RCC 7860 (cell line): ENCODE data around the gene SRGAP1.

Experiments
- DNase-seq: peaks from one replicate; pipeline ENCODE4 v3.0.0-alpha.2; 2015; ENCODE audit warnings: low spot score
- FAIRE-seq: peaks from 2 replicates; lab custom pipeline; 2012; peaks lifted over from hg19 to GRCh38; lab: Jason Lieb, UNC

Gene SRGAP1

GRCh38 chr12:63961048-63961447 lies 116.5 kb downstream of the SRGAP1 start:
- no peak for FAIRE-seq
- no peak for DNase-seq

GRCh38 chr12:63961543-63961942 lies 117.0 kb downstream of the SRGAP1 start:
- DNase-seq: no peak
- FAIRE-seq: no peak

GRCh38 chr12:63963868-63964267 lies 119.4 kb downstream of the SRGAP1 start:
- DNase-seq: no peak
- no peak for FAIRE-seq

GRCh38 chr12:63964301-63964700 lies 119.8 kb downstream of the SRGAP1 start:
- FAIRE-seq: no peak
- no peak for DNase-seq

- FAIRE-seq: no peak
- no peak for DNase-seq
These were observed 121.6 kb downstream of the SRGAP1 start for GRCh38 chr12:63965936-63966605.

GRCh38 chr12:63966606-63966975 lies 122.1 kb downstream of the SRGAP1 start:
- DNase-seq: no peak
- no peak for FAIRE-seq

GRCh38 chr12:63967358-63968145 lies 123.1 kb downstream of the SRGAP1 start:
- DNase-seq: peak; percentile 73
- FAIRE-seq: peak; percentile 74

- FAIRE-seq: no peak
- DNase-seq: no peak
These were observed 124.2 kb downstream of the SRGAP1 start for GRCh38 chr12:63968673-63969072.

- DNase-seq (no peak), FAIRE-seq (no peak)
These were observed 132.4 kb downstream of the SRGAP1 start for GRCh38 chr12:63976902-63977395.

GRCh38 chr12:63977441-63977840 lies 132.9 kb downstream of the SRGAP1 start:
- FAIRE-seq (no peak), DNase-seq (no peak)

GRCh38 chr12:63978519-63978918 lies 134.0 kb downstream of the SRGAP1 start:
- FAIRE-seq (peak; percentile 88), DNase-seq (peak; percentile 75)

- FAIRE-seq (no peak), DNase-seq (peak; percentile 62)
These were observed 135.7 kb downstream of the SRGAP1 start for GRCh38 chr12:63980211-63980610.

GRCh38 chr12:63981343-63981742 lies 136.8 kb downstream of the SRGAP1 start:
- DNase-seq: no peak
- FAIRE-seq: no peak

- DNase-seq (no peak), FAIRE-seq (no peak)
These were observed 138.2 kb downstream of the SRGAP1 start for GRCh38 chr12:63982604-63983295.

GRCh38 chr12:63985456-63985855 lies 141.0 kb downstream of the SRGAP1 start:
- no peak for FAIRE-seq
- DNase-seq: no peak

GRCh38 chr12:63985945-63986344 lies 141.4 kb downstream of the SRGAP1 start:
- DNase-seq: no peak
- no peak for FAIRE-seq

GRCh38 chr12:63989301-63989845 lies 144.9 kb downstream of the SRGAP1 start:
- FAIRE-seq (peak; percentile 98), DNase-seq (peak; percentile 75)

- FAIRE-seq (no peak), DNase-seq (no peak)
These were observed 146.5 kb downstream of the SRGAP1 start for GRCh38 chr12:63990828-63991547.

- no peak for DNase-seq
- FAIRE-seq: no peak
These were observed 150.2 kb downstream of the SRGAP1 start for GRCh38 chr12:63994704-63995103.

- FAIRE-seq (peak; percentile 94), DNase-seq (peak; percentile 64)
These were observed 151.0 kb downstream of the SRGAP1 start for GRCh38 chr12:63995512-63995911.

- no peak for DNase-seq
- FAIRE-seq: peak; percentile 45
These were observed 152.1 kb downstream of the SRGAP1 start for GRCh38 chr12:63996556-63996955.
